Prostate gland (tissue), 2 donors: Measurements from ENCODE around the gene PDLIM7. TPM values are rescaled to one million over a fixed set of nuclear protein-coding genes. Genes with fewer than 3 reads are reported as not detected.

Experiments
- DNase-seq: peaks from one replicate; pipeline ENCODE4 v3.0.0-alpha.2; 2019; ENCODE audit warnings: low spot score
- H3K27ac ChIP-seq, 2 donors: fragments of 200-600 bp; sonication (generic); 2 replicates each; pipeline ENCODE4 v1.5.1; 2017 to 2019
- H3K27me3 ChIP-seq: fragments of 200-600 bp; sonication (generic); replicated peaks from 2 replicates; pipeline ENCODE4 v1.5.1; 2019; ENCODE audit not compliant: insufficient read depth
- H3K36me3 ChIP-seq, 2 donors: fragments of 200-600 bp; sonication (generic); 1 replicate in 1 of 2; 2 replicates in 1 of 2; pipeline versions ENCODE4 v1.5.1 to v1.8.1; 2017 to 2019
- H3K4me1 ChIP-seq: fragments of 200-600 bp; sonication (generic); replicated peaks from 2 replicates; pipeline ENCODE4 v1.5.1; 2019
- H3K4me3 ChIP-seq, 2 donors: fragments of 200-600 bp; sonication (generic); 2 replicates each; pipeline ENCODE4 v1.5.1; 2017 to 2019
- H3K9me3 ChIP-seq: fragments of 200-600 bp; sonication (generic); 2 replicates; pipeline ENCODE4 v1.5.1; 2017
- CTCF ChIP-seq, 4 experiments: fragments of 200-600 bp in 2 of 4; fragments of 450-650 bp in 2 of 4; sonication (generic) in 2 of 4; IDR thresholded peaks; 1 replicate in 3 of 4; 2 replicates in 1 of 4; pipeline ENCODE4 v1.5.1; 2016 to 2019; ENCODE audit warnings: antibody characterized with exemption in 4 of 4, mild to moderate bottlenecking in 2 of 4, moderate library complexity in 2 of 4
- POLR2A ChIP-seq: fragments of 450-650 bp; IDR thresholded peaks from one replicate; pipeline ENCODE4 v1.6.1; 2016; ENCODE audit warnings: antibody characterized with exemption, mild to moderate bottlenecking
- POLR2AphosphoS5 ChIP-seq: sonication (generic); formaldehyde crosslinking; IDR thresholded peaks from one replicate; pipeline ENCODE4 v1.6.1; 2017; ENCODE audit warnings: antibody characterized with exemption
- WGBS: methylation state at CpG from one replicate; pipeline ENCODE4 v1.1.5; 2018; 5-methylcytosine and 5-hydroxymethylcytosine counted together
- intact Hi-C: fragments of 100-400 bp; cut with DNase I; formaldehyde crosslinking; loops from one replicate; pipeline ENCODE4 v1.14.2; 2022
- total RNA-seq, 2 donors: library from RNA; depleted of rRNA; stranded (reverse); fragments of >200 nt; gene quantifications; one replicate each; pipeline ENCODE4 v1.1.0, GENCODE V29; 2016

The PDLIM7 gene
- total RNA-seq, 2 donors from 2014 or later, result 155 to 235 TPM

- H3K27ac ChIP-seq, result no peak overlapping the region
- H3K4me3 ChIP-seq, result no peak overlapping the region
- no peaks in the 10 kb centered on the region for H3K9me3 ChIP-seq
- DNase-seq, result no peak
- no peaks in the 10 kb centered on the region for H3K27me3 ChIP-seq
- intact Hi-C loops, result no loop called here
- no peaks in the 10 kb centered on the region for H3K36me3 ChIP-seq
- 85% methylated on average over 4 of the region's 4 CpGs for WGBS
- no peak for TF ChIP-seq POLR2AphosphoS5
- TF ChIP-seq CTCF (IDR thresholded peaks at IDR 0.05), result no peak
- TF ChIP-seq POLR2A, result no peak
- no peaks in the 10 kb centered on the region for H3K4me1 ChIP-seq
Observed at GRCh38 chr5:177505075-177505474, 7.7 kb upstream of the PDLIM7 start.

- Histone ChIP-seq H3K36me3 (no peaks in the 10 kb centered on the region), H3K27me3 (no peaks in the 10 kb centered on the region), H3K4me3 (no peak overlapping the region), H3K27ac (no peak overlapping the region), H3K4me1 (no peaks in the 10 kb centered on the region), H3K9me3 (no peaks in the 10 kb centered on the region)
- DNase-seq, result no peak
- intact Hi-C loops, result loop anchor here (5.0 kb wide), 1 partner anchor 112 kb away; no protein-coding TSS in a partner anchor
- no peak for TF ChIP-seq CTCF (IDR thresholded peaks at IDR 0.05)
- no peak for TF ChIP-seq POLR2A
- no peak for TF ChIP-seq POLR2AphosphoS5
- 84% methylated on average over 42 of the region's 47 CpGs for WGBS
Observed at GRCh38 chr5:177504086-177505056, 7.0 kb upstream of the PDLIM7 start.

- intact Hi-C loops, result loop anchor here (5.0 kb wide), 1 partner anchor 111 kb away; no protein-coding TSS in a partner anchor
- H3K9me3 ChIP-seq, result no peaks in the 10 kb centered on the region
- no peaks in the 10 kb centered on the region for H3K36me3 ChIP-seq
- 80% methylated on average over 22 of the region's 24 CpGs for WGBS
- TF ChIP-seq POLR2AphosphoS5, result no peak
- H3K4me1 ChIP-seq, result no peaks in the 10 kb centered on the region
- H3K4me3 ChIP-seq, result no peak overlapping the region
- no peaks in the 10 kb centered on the region for H3K27me3 ChIP-seq
- no peak overlapping the region for H3K27ac ChIP-seq
- no peak for DNase-seq
Observed at GRCh38 chr5:177503351-177504085, 6.1 kb upstream of the PDLIM7 start.

GRCh38 chr5:177502886-177503285, 5.5 kb upstream of the PDLIM7 start:
- H3K36me3 ChIP-seq, result no peaks in the 10 kb centered on the region
- no peaks in the 10 kb centered on the region for H3K27me3 ChIP-seq
- intact Hi-C loops, result loop anchor here (5.0 kb wide), 1 partner anchor 111 kb away; no protein-coding TSS in a partner anchor
- no peak for TF ChIP-seq POLR2A
- TF ChIP-seq CTCF (IDR thresholded peaks at IDR 0.05), result no peak
- TF ChIP-seq POLR2AphosphoS5, result no peak
- WGBS, result 52% methylated on average over 16 of the region's 16 CpGs
- no peaks in the 10 kb centered on the region for H3K4me1 ChIP-seq
- H3K9me3 ChIP-seq, result no peaks in the 10 kb centered on the region
- H3K27ac ChIP-seq, result no peak overlapping the region
- H3K4me3 ChIP-seq, result no peak overlapping the region
- no peak for DNase-seq

GRCh38 chr5:177501874-177502678, 4.7 kb upstream of the PDLIM7 start:
- DNase-seq, result no peak
- H3K9me3 ChIP-seq, result no peaks in the 10 kb centered on the region
- no peaks in the 10 kb centered on the region for H3K4me1 ChIP-seq
- 62% methylated on average over 9 of the region's 9 CpGs for WGBS
- intact Hi-C loops, result loop anchor here (5.0 kb wide), 1 partner anchor 110 kb away; no protein-coding TSS in a partner anchor
- TF ChIP-seq CTCF (IDR thresholded peaks at IDR 0.05) (no peak), POLR2A (no peak), POLR2AphosphoS5 (no peak)
- H3K4me3 ChIP-seq, result no peak overlapping the region
- no peaks in the 10 kb centered on the region for H3K36me3 ChIP-seq
- H3K27ac ChIP-seq, result no peak overlapping the region
- no peaks in the 10 kb centered on the region for H3K27me3 ChIP-seq
